H1 (cell line): ENCODE results near the gene CSNK1G3. TPM values are rescaled to one million over a fixed set of nuclear protein-coding genes. Genes with fewer than 3 reads are reported as not detected.

Source experiments
- CTCF ChIA-PET: fragments of 300-600 bp; sonication (Branson Sonifier 250); formaldehyde crosslinking; loops from one replicate; lab custom pipeline; 2021; ENCODE audit not compliant: partially characterized antibody; lab: Charles Lee
- POLR2A ChIA-PET: fragments of 300-600 bp; sonication (Branson Sonifier 250); formaldehyde crosslinking; loops from one replicate; lab custom pipeline; 2021; ENCODE audit warnings: inconsistent platforms; ENCODE audit not compliant: partially characterized antibody; lab: Charles Lee
- DNase-seq, 2 experiments: peaks; one replicate each; pipeline versions ENCODE4 v3.0.0 to v3.0.0-alpha.2; 2010 to 2022; ENCODE audit warnings: low spot score in 2 of 2, low read depth in 1 of 2, mixed read lengths in 1 of 2
- FAIRE-seq: peaks from 2 replicates; lab custom pipeline; 2011; peaks lifted over from hg19 to GRCh38; lab: Jason Lieb, UNC
- H2AFZ ChIP-seq: 2 replicates; pipeline ENCODE4 v1.8.1; 2012; ENCODE audit warnings: low read length, inconsistent platforms
- H2AK5ac ChIP-seq: 2 replicates; pipeline ENCODE4 v1.6.1; 2013; ENCODE audit warnings: low read depth, low read length
- H2BK120ac ChIP-seq: replicated peaks from 2 replicates; pipeline ENCODE3; 2013; ENCODE audit warnings: low read depth, low read length, inconsistent platforms
- H2BK12ac ChIP-seq: 2 replicates; pipeline ENCODE4 v1.6.1; 2013; ENCODE audit warnings: low read depth, low read length
- H2BK15ac ChIP-seq: 2 replicates; pipeline ENCODE4 v1.6.1; 2013; ENCODE audit warnings: low read length
- H2BK20ac ChIP-seq: 2 replicates; pipeline ENCODE4 v1.6.1; 2013; ENCODE audit warnings: low read length
- H2BK5ac ChIP-seq: 2 replicates; pipeline ENCODE4 v1.6.1; 2013; ENCODE audit warnings: low read depth, low read length
- H3K14ac ChIP-seq: 2 replicates; pipeline ENCODE4 v1.6.1; 2013; ENCODE audit warnings: inconsistent platforms; ENCODE audit not compliant: insufficient read length
- H3K18ac ChIP-seq: 2 replicates; pipeline ENCODE4 v1.6.1; 2013; ENCODE audit warnings: low read length; ENCODE audit errors: extremely low read depth
- H3K23ac ChIP-seq: 2 replicates; pipeline ENCODE4 v1.6.1; 2013; ENCODE audit warnings: inconsistent platforms; ENCODE audit not compliant: insufficient read length
- H3K23me2 ChIP-seq: 2 replicates; pipeline ENCODE4 v1.6.1; 2013; ENCODE audit warnings: low read depth, low read length
- H3K27ac ChIP-seq: 2 replicates; pipeline ENCODE4 v1.6.1; 2011; ENCODE audit warnings: low read depth, low read length, inconsistent platforms
- H3K27me3 ChIP-seq, 4 experiments: replicated peaks in 1 of 4; 1 replicate in 1 of 4; 2 replicates in 3 of 4; pipeline versions ENCODE4 v1.6.1 to v1.8.1; 2011 to 2013; ENCODE audit warnings: low read length in 3 of 4, mild to moderate bottlenecking in 3 of 4, inconsistent platforms in 2 of 4, mixed read lengths in 2 of 4, moderate library complexity in 1 of 4; ENCODE audit not compliant: control insufficient read depth in 3 of 4, insufficient read depth in 3 of 4; ENCODE audit errors: extremely low read depth in 1 of 4
- H3K36me3 ChIP-seq, 4 experiments: 2 replicates each; pipeline versions ENCODE4 v1.6.1 to v1.8.1; 2011 to 2013; ENCODE audit warnings: mild to moderate bottlenecking in 4 of 4, low read length in 3 of 4, moderate library complexity in 2 of 4, control low read depth in 1 of 4, inconsistent platforms in 1 of 4; ENCODE audit not compliant: insufficient read depth in 4 of 4, control insufficient read depth in 2 of 4
- H3K4ac ChIP-seq: replicated peaks from 2 replicates; pipeline ENCODE3; 2013; ENCODE audit warnings: low read length, low read depth, mixed read lengths, inconsistent platforms; ENCODE audit not compliant: insufficient read length
- H3K4me1 ChIP-seq, 4 experiments: replicated peaks in 1 of 4; 1 replicate in 1 of 4; 2 replicates in 3 of 4; pipeline versions ENCODE4 v1.6.1 to v1.8.1; 2011 to 2013; ENCODE audit warnings: low read length in 3 of 4, inconsistent platforms in 2 of 4, mixed read lengths in 1 of 4; ENCODE audit not compliant: insufficient read depth in 4 of 4, control insufficient read depth in 3 of 4
- H3K4me2 ChIP-seq, 2 experiments: 2 replicates each; pipeline versions ENCODE4 v1.6.1 to v1.8.1; 2011 to 2013; ENCODE audit warnings: low read depth in 2 of 2, low read length in 2 of 2, control low read depth in 1 of 2, inconsistent platforms in 1 of 2, mild to moderate bottlenecking in 1 of 2; ENCODE audit not compliant: insufficient read depth in 1 of 2
- H3K4me3 ChIP-seq, 4 experiments: fragments of 200-600, 300-600 bp in 1 of 4; sonication (generic), shearing (Covaris generic), sonication (Bioruptor Twin) in 1 of 4; 2 replicates each; pipeline versions ENCODE4 v1.5.1 to v1.8.1; 2011 to 2016; ENCODE audit warnings: low read length in 4 of 4, low read depth in 3 of 4, control low read depth in 2 of 4, inconsistent platforms in 2 of 4, mild to moderate bottlenecking in 2 of 4, mixed read lengths in 1 of 4, moderate library complexity in 1 of 4; ENCODE audit not compliant: insufficient read depth in 2 of 4; ENCODE audit errors: extremely low read depth in 1 of 4
- H3K56ac ChIP-seq: replicated peaks from 2 replicates; pipeline ENCODE3; 2013; ENCODE audit warnings: low read depth, mild to moderate bottlenecking, mixed read lengths, low read length, inconsistent platforms; ENCODE audit not compliant: insufficient read length
- H3K79me1 ChIP-seq: 2 replicates; pipeline ENCODE4 v1.6.1; 2013; ENCODE audit warnings: low read depth, low read length, control low read depth
- H3K79me2 ChIP-seq, 2 experiments: 2 replicates each; pipeline versions ENCODE4 v1.6.1 to v1.8.1; 2012 to 2013; ENCODE audit warnings: low read length in 2 of 2, mild to moderate bottlenecking in 2 of 2, inconsistent platforms in 1 of 2; ENCODE audit not compliant: insufficient read depth in 2 of 2, control insufficient read depth in 1 of 2
- H3K9ac ChIP-seq, 4 experiments: replicated peaks in 1 of 4; 1 replicate in 1 of 4; 2 replicates in 3 of 4; pipeline versions ENCODE4 v1.6.1 to v1.8.1; 2011 to 2013; ENCODE audit warnings: low read depth in 3 of 4, low read length in 3 of 4, control low read depth in 2 of 4, mild to moderate bottlenecking in 2 of 4, moderate library complexity in 2 of 4, inconsistent platforms in 1 of 4; ENCODE audit errors: extremely low read depth in 1 of 4
- H3K9me3 ChIP-seq, 2 experiments: 2 replicates each; pipeline versions ENCODE4 v1.6.1 to v1.8.1; 2012 to 2013; ENCODE audit warnings: mild to moderate bottlenecking in 2 of 2, moderate library complexity in 2 of 2, control low read depth in 1 of 2, inconsistent platforms in 1 of 2, low read depth in 1 of 2, low read length in 1 of 2, mixed read lengths in 1 of 2; ENCODE audit not compliant: insufficient read depth in 2 of 2
- H4K20me1 ChIP-seq, 2 experiments: replicated peaks in 1 of 2; 2 replicates each; pipeline versions ENCODE3 to v1.8.1; 2011 to 2013; ENCODE audit warnings: inconsistent platforms in 2 of 2, low read length in 2 of 2, mild to moderate bottlenecking in 1 of 2; ENCODE audit not compliant: insufficient read depth in 2 of 2, control insufficient read depth in 1 of 2
- H4K5ac ChIP-seq: 2 replicates; pipeline ENCODE4 v1.6.1; 2013; ENCODE audit warnings: low read length, low read depth, mixed read lengths, inconsistent platforms; ENCODE audit not compliant: insufficient read length
- H4K8ac ChIP-seq: 2 replicates; pipeline ENCODE4 v1.8.0; 2013; ENCODE audit warnings: mild to moderate bottlenecking, moderate library complexity, low read length, inconsistent platforms; ENCODE audit not compliant: insufficient read depth; ENCODE audit errors: extremely low read depth
- H4K91ac ChIP-seq: replicated peaks from 2 replicates; pipeline ENCODE3; 2013; ENCODE audit warnings: low read length, mixed read lengths, inconsistent platforms; ENCODE audit not compliant: insufficient read length
- CTBP2 ChIP-seq: IDR thresholded peaks from 2 replicates; pipeline ENCODE4 v1.7.0; 2011; ENCODE audit warnings: borderline replicate concordance, mild to moderate bottlenecking, moderate library complexity, mixed read lengths, low read length; ENCODE audit not compliant: insufficient read depth, insufficient read length
- KDM1A ChIP-seq: fragments of 200-600, 300-600 bp; sonication (generic); IDR thresholded peaks from 2 replicates; pipeline ENCODE4 v1.7.1; 2016; ENCODE audit warnings: mild to moderate bottlenecking, low read length, borderline replicate concordance
- NRF1 ChIP-seq: IDR thresholded peaks from 2 replicates; pipeline ENCODE4 v1.6.1; 2011; ENCODE audit warnings: mild to moderate bottlenecking, low read depth, low read length, improper control_type of control experiment
- POLR2AphosphoS5 ChIP-seq: IDR thresholded peaks from 2 replicates; pipeline ENCODE4 v1.6.1; 2011; ENCODE audit warnings: low read depth, low read length
- SUZ12 ChIP-seq: fragments of 200-600 bp; sonication (generic); IDR thresholded peaks from 2 replicates; pipeline ENCODE4 v1.6.1; 2012; ENCODE audit warnings: mild to moderate bottlenecking, inconsistent platforms, low read length, moderate library complexity, mixed read lengths
- WGBS, 2 experiments: shearing (Covaris generic) in 1 of 2; methylation state at CpG; one replicate each; pipeline versions ENCODE4 v1.1.6 to v1.1.7; 2013 to 2015; ENCODE audit warnings: low lambda C conversion rate in 2 of 2, mixed read lengths in 2 of 2, inconsistent platforms in 1 of 2, low coverage in 1 of 2, missing lambda C conversion rate in 1 of 2; ENCODE audit not compliant: insufficient replicate concordance in 2 of 2, insufficient coverage in 1 of 2, insufficient read length in 1 of 2; ENCODE audit errors: extremely low coverage in 1 of 2, missing lambda C conversion rate in 1 of 2; 5-methylcytosine and 5-hydroxymethylcytosine counted together
- polyA plus RNA-seq, 7 experiments: library from polyadenylated mRNA; depleted of rRNA in 3 of 7; stranded (reverse) in 5 of 7; unstranded in 2 of 7; fragments of >200 nt in 5 of 7; fragments of 200-250 nt in 2 of 7; gene quantifications; 1 replicate in 5 of 7; 2 replicates in 1 of 7; 4 replicates in 1 of 7; pipeline versions ENCODE4 v1.2.1 to v1.2.3, GENCODE V29; 2011 to 2013; ENCODE audit warnings: missing spikeins in 2 of 7, mixed read lengths in 2 of 7
- total RNA-seq: library from RNA; stranded (reverse); fragmentation: NEBNext Ultra II Directional; extraction: Animal tissue kit (Norgen Biotek cat#: 25700); gene quantifications from 2 replicates; pipeline ENCODE4 v1.2.1, GENCODE V29; 2021

The CSNK1G3 gene
- total and polyA plus RNA-seq, 2 of the 8 experiments (the other 6 are each of a cell fraction or from before 2014, with no cell fraction given) = 10.6 to 58.9 TPM

- H3K56ac ChIP-seq = no peak overlapping the region
- TF ChIP-seq SUZ12 (no peak), NRF1 (no peak), CTBP2 (no peak), KDM1A (no peak), POLR2AphosphoS5 (no peak)
- TF ChIP-seq, all 59 proteins: peak for 0
- H2AK5ac ChIP-seq = no peak overlapping the region
- DNase-seq (no peak), FAIRE-seq (no peak)
- no peaks in the 10 kb centered on the region for H3K9me3 ChIP-seq
- no peak overlapping the region for H4K91ac ChIP-seq
- no peak overlapping the region for H3K27ac ChIP-seq
- H3K9ac ChIP-seq = no peak overlapping the region
- no peak overlapping the region for H2BK12ac ChIP-seq
- H2BK120ac ChIP-seq = no peak overlapping the region
- no peak overlapping the region for H4K5ac ChIP-seq
- no peak overlapping the region for H2AFZ ChIP-seq
- H3K79me1 ChIP-seq = no peaks in the 10 kb centered on the region
- no peak overlapping the region for H3K4me2 ChIP-seq
- no peaks in the 10 kb centered on the region for H3K27me3 ChIP-seq
- H3K14ac ChIP-seq = no peak overlapping the region
- no peak overlapping the region for H3K23ac ChIP-seq
- no peak overlapping the region for H2BK20ac ChIP-seq
- no peak overlapping the region for H3K4ac ChIP-seq
- WGBS, 2 experiments = 52% methylated on average over 1 of the region's 1 CpG; no CpG with 5 or more reads in 1 of the 2 experiments
- ChIA-PET POLR2A (no interaction called here), CTCF (interaction anchor here (0.9 to 2.4 kb wide), 15 partner anchors 10 to 1114 kb away, joined by 3 to 13 read pairs (median 5); partner anchors contain the start of gene CEP120)
- H2BK15ac ChIP-seq = no peak overlapping the region
- no peaks in the 10 kb centered on the region for H3K23me2 ChIP-seq
- no peak overlapping the region for H3K4me3 ChIP-seq
- no peaks in the 10 kb centered on the region for H3K79me2 ChIP-seq
- peaks cover 0 to 13% (median 4%) of the 10 kb centered on the region in 4 experiments; a peak in 3 of 8 replicates for H3K36me3 ChIP-seq
- no peaks in the 10 kb centered on the region for H3K4me1 ChIP-seq
- no peaks in the 10 kb centered on the region for H4K20me1 ChIP-seq
- no peak overlapping the region for H4K8ac ChIP-seq
- H3K18ac ChIP-seq = no peak overlapping the region
- no peak overlapping the region for H2BK5ac ChIP-seq
Measured at GRCh38 chr5:123611406-123611709, 99.4 kb downstream of the CSNK1G3 start.
